Erythroblast (primary cell): ENCODE measurements around the gene KIF3C.

Experiments used
- GATA1 ChIP-seq: IDR thresholded peaks from 2 replicates; pipeline ENCODE4 v1.6.1; 2011; ENCODE audit warnings: low read depth, mild to moderate bottlenecking, control low read depth, low read length, moderate library complexity
- POLR2A ChIP-seq: IDR thresholded peaks from 2 replicates; pipeline ENCODE4 v1.6.1; 2011; ENCODE audit warnings: mild to moderate bottlenecking, low read length

- TF ChIP-seq POLR2A (no peak), GATA1 (no peak)
Observed at GRCh38 chr2:25895018-25895417, 87.3 kb downstream of the KIF3C start.
